Activated CD8-positive, alpha-beta memory T cell treated with anti-CD3 and anti-CD28 coated beads for 24 hours (primary cell): ENCODE results near the gene ADGRG6.
"Not testable (repeated sequence)": the region's sequence is repeated elsewhere in the genome, so short reads cannot be mapped to it uniquely, and the experiment has no call there.

Experiments
- DNase-seq: peaks from one replicate; pipeline ENCODE4 v3.0.0-alpha.2; 2020

The ADGRG6 gene

DNA sequence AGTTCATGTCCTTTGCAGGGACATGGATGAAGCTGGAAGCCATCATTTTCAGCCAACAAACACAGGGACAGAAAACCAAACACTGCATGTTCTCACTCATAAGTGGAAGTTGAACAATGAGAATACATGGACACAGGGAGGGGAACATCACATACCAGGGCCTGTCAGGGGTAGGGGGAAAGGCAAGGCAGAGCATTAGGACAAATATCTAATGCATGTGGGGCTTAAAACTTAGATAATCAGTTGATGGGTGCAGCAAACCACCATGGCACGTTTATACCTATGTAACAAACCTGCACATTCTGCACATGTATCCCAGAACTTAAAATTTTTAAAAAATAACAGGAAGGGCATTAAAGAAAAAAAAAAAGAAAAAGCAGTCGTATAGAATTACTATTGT is 153.0 kb downstream of the ADGRG6 start:
- not testable (repeated sequence) for DNase-seq

GRCh38 chr6:142455957-142456589 is 154.3 kb downstream of the ADGRG6 start:
- DNase-seq, result no peak

GRCh38 chr6:142457638-142458406 is 156.0 kb downstream of the ADGRG6 start:
- DNase-seq, result no peak

- DNase-seq, result no peak
Observed at GRCh38 chr6:142458836-142459235, 157.0 kb downstream of the ADGRG6 start.

- DNase-seq, result no peak
Observed at GRCh38 chr6:142459271-142459670, 157.5 kb downstream of the ADGRG6 start.

GRCh38 chr6:142462260-142462659 is 160.5 kb downstream of the ADGRG6 start:
- DNase-seq, result no peak

DNA sequence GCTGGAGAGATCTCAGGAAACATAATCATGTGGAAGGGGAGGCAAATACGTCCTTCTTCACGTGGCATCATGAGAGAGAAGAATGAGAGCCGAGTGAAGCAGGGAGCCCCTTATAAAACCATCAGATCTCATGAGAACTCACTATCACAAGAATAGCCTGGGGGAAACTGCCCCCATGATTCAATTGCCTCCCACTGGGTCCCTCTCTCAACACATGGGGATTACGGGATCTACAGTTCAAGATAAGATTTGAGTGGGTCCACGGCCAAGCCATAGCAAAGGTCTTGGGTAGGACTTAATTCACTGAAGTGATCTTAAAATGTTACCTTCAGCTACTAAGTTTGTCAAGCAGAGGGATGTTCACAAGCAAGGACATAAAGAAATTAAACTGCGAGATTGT is 162.2 kb downstream of the ADGRG6 start:
- DNase-seq, result no peak

- no peak for DNase-seq
Observed at GRCh38 chr6:142469220-142469619, 167.4 kb downstream of the ADGRG6 start.

DNA sequence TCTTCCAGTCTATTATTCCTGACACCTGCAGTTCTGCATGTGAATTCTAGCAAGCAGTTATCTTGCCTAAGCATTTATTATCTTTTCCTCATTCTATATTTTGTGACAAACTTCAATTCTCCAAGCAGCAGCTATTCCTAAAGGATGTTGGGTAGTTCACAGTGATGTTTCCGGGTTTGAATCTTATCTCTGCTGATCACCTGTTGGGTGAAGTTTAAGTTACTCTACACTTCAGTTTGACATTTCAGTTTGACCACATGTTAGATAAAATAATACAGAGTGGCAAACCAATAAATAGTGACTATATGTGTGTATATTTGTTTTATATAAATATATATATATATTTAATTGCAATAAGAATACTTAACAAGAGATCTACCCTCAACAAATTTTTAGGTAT is 168.6 kb downstream of the ADGRG6 start:
- DNase-seq, result no peak

DNA sequence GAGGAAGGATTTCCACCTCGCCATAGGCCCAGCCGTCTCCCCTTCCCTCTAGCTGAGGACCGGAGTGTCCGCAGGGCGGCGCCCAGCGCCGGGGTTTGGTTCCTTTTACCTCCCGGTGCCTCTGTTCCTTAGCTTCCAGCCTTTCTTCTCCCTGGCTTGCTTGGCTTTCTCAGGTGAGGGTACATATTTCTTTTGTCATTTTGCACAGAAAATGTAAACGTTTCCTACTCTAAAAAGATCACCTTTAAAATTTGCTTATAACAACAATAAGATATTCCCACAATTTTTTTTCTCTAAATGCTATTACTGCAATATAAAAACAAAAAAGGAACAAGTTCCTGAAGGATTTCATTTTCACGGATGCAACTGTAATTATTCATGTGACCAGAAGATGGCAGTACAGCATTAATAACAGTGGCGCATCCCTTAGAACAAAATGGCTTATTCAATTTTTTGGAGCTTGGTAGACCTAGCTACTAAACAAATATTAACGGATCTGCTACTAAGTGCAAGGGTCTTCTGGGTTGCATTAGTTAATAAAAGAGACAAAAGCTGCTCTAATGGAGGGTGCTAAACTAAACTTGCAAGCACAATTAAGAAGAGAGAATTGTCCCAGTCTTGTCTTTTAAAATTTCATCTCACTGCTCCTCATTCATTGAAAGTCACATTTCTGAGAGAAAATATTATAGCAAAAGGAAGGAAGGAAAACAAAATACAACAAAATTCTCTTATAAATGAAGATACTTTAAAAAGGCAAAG is 172.9 kb downstream of the ADGRG6 start:
- DNase-seq, result peak; percentile 56

- DNase-seq, result no peak
Observed at GRCh38 chr6:142476452-142476851, 174.6 kb downstream of the ADGRG6 start.

DNA sequence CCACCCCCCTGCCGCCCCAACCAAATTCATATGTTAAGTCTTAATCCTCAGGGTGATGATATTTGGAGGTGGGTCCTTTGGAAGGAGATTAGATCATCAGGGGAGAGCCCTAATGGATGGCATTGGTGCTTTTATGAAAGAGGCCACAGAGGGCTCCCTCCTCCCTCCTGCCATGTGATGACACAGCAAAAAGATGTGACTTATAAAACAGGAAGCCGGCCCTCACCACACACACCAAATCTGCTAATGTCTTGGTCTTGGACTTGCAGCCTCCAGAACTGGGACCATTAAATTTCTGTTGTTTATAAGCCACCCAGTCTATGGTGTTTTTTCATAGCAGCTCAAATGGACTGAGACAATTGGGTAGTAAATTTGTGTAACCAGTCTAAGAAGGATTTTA is 176.3 kb downstream of the ADGRG6 start:
- no peak for DNase-seq

DNA sequence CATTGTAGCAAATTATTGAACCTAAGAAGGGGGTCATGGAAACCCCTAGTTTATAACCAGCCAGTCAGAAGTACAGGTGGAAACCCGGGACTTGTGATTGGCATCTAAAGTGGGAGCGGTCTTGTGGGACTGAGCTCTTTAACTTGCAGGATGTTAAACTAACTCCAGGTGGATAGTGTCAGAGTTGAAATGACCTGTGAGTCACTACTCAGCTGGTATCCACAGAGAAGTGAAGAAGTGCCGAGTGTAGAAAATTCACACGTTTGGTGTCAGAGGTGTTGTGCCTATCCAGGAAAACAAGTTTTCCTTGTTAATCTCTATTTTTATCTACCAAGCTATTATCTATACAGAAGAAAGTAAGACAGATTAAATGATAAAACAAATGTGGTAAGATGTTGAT is 179.7 kb downstream of the ADGRG6 start:
- no peak for DNase-seq

DNA sequence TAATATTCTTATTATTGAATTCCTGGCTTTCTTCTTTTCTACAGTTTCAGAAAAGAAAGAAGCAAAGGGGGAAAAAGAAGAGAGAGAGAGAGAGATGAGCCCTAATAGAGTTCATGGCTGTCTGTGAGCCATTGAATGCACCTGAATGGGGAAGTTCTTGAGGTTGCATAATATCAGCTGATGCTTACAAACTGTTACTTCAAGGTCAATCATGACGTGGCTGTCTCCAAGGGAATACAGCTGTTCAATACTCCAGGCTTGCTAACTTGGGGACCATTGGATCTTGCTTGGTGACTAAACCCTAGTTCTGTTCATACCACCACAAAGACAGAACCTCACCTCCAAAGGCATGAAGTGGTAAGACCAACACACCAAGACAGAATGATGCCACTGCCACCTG is 180.4 kb downstream of the ADGRG6 start:
- DNase-seq, result no peak

- DNase-seq, result no peak
Observed at GRCh38 chr6:142482974-142483373, 181.2 kb downstream of the ADGRG6 start.

- DNase-seq, result no peak
Observed at GRCh38 chr6:142485256-142485655, 183.4 kb downstream of the ADGRG6 start.

DNA sequence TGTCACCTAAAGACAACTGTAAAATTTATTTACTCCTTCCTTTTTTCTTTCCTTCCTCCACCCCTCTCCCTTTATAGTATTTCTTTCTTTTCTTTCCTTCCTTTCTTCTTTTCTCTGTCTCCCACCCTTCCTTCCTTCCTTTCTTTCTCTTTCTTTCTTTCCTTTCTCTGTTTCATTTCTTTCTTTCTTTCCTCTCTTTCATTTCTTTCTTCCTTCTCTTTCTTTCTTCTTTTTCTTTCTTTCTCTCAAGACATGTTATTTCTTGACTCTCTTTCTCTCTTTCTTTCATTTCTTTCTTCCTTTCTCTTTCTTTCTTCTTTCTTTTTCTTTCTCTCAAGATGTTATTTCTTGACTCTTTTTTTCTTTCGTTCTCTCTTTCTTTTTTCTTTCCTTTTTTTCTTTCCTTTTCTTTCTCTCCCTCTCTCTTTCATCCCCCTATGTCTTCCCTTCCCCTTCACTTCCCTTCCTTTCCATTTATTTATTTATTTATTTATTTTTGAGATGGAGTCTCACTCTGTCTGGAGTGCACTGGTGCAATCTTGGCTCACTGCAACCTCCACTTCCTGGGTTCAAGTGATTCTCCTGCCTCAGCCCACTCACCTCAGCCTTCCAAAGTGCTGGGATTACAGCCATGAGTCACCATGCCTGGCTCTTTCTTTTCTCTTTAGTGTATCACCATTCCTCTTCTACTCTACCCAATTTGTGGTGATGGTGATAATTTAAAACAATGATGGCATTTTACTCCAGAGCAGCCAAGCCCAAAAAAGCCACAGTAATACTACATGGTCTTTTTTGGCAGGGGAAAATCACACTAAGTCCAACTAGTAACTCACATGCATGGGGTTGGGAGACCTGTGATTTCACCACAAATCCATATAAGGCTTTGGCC is 188.2 kb downstream of the ADGRG6 start:
- DNase-seq, result no peak
